Measurements from ENCODE around the gene SORCS2.

Gene SORCS2

GRCh38 chr4:7256984-7257810 is 64.9 kb downstream of the SORCS2 start:
- H3K27ac ChIP-seq: no peak overlapping the region

GRCh38 chr4:7259039-7259438 is 66.7 kb downstream of the SORCS2 start:
- TF ChIP-seq CTCF (conservative IDR thresholded peaks at IDR 0.05): no peak
- no peak overlapping the region for H3K27ac ChIP-seq

More at GRCh38 chr4:7256984-7257810, 64.9 kb downstream of the SORCS2 start:
- TF ChIP-seq CTCF (conservative IDR thresholded peaks at IDR 0.05): no peak

GRCh38 chr4:7260569-7260968 is 68.2 kb downstream of the SORCS2 start:
- H3K27ac ChIP-seq: no peak overlapping the region; the same call in 1 of the 2 replicates
- no peak for TF ChIP-seq CTCF (conservative IDR thresholded peaks at IDR 0.05)

- no peak for TF ChIP-seq CTCF (conservative IDR thresholded peaks at IDR 0.05)
- H3K27ac ChIP-seq: peak overlapping the region; percentile 21; the same call in 1 of the 2 replicates
These were observed 68.7 kb downstream of the SORCS2 start for GRCh38 chr4:7261087-7261486.

- H3K27ac ChIP-seq: peak overlapping the region; percentile 21; the same call in 1 of the 2 replicates
- TF ChIP-seq CTCF (conservative IDR thresholded peaks at IDR 0.05): no peak
These were observed 69.2 kb downstream of the SORCS2 start for GRCh38 chr4:7261536-7261935.

- no peak overlapping the region for H3K27ac ChIP-seq
- no peak for TF ChIP-seq CTCF (conservative IDR thresholded peaks at IDR 0.05)
These were observed 69.8 kb downstream of the SORCS2 start for GRCh38 chr4:7262134-7262533.

- no peak overlapping the region for H3K27ac ChIP-seq
- no peak for TF ChIP-seq CTCF (conservative IDR thresholded peaks at IDR 0.05)
These were observed 70.8 kb downstream of the SORCS2 start for GRCh38 chr4:7263166-7263565.
